ENCODE measurements around the gene CPN2. TPM values are rescaled to one million over a fixed set of nuclear protein-coding genes. Genes with fewer than 3 reads are reported as not detected.

Gene CPN2
- total RNA-seq, 1 donor = not detected

- TF ChIP-seq CTCF (IDR thresholded peaks at IDR 0.05; ENCODE audit: insufficient read depth, low read length) = no peak
- DNase-seq (ENCODE audit: low read depth) = no peak
- no peak overlapping the region for H3K4me3 ChIP-seq (ENCODE audit: low read depth, low read length)
These were observed 36.1 kb upstream of the CPN2 start for GRCh38 chr3:194387276-194387675.

- DNase-seq (ENCODE audit: low read depth) = no peak
- no peak for TF ChIP-seq CTCF (IDR thresholded peaks at IDR 0.05; ENCODE audit: insufficient read depth, low read length)
- no peak overlapping the region for H3K4me3 ChIP-seq (ENCODE audit: low read depth, low read length)
These were observed 35.5 kb upstream of the CPN2 start for GRCh38 chr3:194386648-194387047.

DNA sequence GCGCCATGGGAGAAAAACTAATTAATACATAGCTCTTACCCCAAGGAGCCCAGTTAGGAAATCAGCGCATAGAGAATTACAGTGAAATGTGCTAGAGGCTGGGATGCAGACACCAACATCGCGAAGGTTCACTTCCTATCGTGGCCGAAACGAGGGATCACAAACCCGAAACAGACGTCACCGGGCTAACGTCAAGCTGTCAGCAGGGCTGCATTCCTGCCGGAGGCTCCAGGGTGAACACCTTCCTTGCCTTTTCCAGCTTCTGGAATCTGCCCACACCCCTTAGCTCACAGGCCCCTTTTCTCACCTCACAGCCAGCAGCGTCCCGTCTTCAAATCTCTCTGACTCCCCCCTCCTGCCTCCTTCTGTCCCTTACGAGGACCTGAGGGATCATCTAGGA lies 34.9 kb upstream of the CPN2 start:
- H3K4me3 ChIP-seq (ENCODE audit: low read depth, low read length) = no peak overlapping the region
- TF ChIP-seq CTCF (IDR thresholded peaks at IDR 0.05; ENCODE audit: insufficient read depth, low read length) = no peak
- DNase-seq (ENCODE audit: low read depth) = no peak

DNA sequence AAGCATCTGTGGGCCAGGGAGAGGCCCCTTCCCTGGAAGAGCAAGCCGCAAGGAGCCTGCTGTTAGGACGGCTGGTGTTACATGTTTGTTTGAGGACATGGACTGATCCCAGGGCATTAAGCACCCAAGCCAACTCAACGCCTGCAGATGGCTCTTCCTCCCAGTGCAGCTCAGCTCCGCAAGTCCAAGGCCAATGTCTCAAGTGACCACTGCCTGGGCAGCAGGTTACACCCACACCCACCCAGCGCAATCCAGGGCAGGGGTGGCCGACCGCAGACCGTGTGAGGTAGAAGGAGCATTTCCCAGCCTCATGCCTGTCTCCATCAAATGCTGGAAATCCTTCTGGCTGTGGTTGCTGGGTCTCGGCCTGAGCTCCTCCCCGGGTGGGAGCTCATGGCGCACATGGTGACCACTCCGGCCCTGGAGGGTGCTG lies 33.5 kb upstream of the CPN2 start:
- TF ChIP-seq CTCF (IDR thresholded peaks at IDR 0.05; ENCODE audit: insufficient read depth, low read length) = no peak
- no peak overlapping the region for H3K4me3 ChIP-seq (ENCODE audit: low read depth, low read length)
- DNase-seq (ENCODE audit: low read depth) = no peak

DNA sequence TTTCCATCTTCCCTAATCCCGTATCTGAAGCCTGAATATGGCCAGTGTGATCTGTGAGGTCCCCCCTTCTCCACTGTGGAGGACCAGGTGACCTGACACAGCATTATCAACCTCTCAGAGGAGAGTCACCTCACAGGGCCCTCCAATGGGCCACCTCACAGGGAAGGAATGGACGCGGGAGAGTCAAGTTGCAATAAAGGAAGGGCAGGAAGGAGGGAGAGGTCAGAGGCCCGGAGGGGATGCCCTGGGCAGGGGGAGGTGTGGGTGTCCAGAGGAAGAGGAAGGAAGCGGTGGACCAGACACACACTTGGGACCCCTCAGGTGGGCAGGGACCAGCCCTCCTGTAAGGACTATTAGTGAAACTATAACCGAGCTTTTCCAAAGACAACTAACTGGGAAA lies 33.0 kb upstream of the CPN2 start:
- no peak for DNase-seq (ENCODE audit: low read depth)
- no peak overlapping the region for H3K4me3 ChIP-seq (ENCODE audit: low read depth, low read length)
- no peak for TF ChIP-seq CTCF (IDR thresholded peaks at IDR 0.05; ENCODE audit: insufficient read depth, low read length)

DNA sequence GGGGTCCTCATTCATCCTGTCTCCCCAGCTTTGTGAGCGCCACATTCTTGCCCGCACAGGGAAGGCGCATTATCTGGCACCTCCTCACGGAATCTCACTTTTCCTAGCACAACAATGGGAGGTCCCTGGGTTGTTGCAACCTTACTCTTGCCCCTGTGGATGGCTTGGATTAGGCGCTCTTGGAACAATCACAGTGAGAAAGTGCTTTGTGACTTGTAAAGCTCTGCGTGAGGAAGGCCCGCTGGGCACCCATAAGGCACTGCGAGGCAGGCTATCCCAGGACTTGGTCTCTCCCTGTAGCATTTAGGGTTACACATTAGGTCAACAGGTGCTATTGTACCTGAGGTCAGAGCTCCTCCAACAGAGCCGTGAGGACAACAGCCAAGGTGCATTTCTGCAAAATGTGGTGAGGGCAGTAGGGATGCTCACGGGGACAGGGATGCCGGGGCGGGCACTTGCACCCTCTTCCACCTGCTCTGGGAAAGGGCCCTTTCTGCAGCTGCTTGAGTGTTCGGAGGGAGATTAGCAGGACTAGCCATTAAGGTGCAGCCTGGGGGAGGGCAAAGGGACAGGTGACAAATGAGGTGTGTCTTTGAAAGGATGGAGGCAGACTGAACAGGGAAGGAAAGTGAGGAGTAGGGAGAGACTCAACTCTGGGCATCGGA lies 32.3 kb upstream of the CPN2 start:
- no peak for TF ChIP-seq CTCF (IDR thresholded peaks at IDR 0.05; ENCODE audit: insufficient read depth, low read length)
- H3K4me3 ChIP-seq (ENCODE audit: low read depth, low read length) = no peak overlapping the region
- no peak for DNase-seq (ENCODE audit: low read depth)

GRCh38 chr3:194382892-194383223 lies 31.7 kb upstream of the CPN2 start:
- no peak for DNase-seq (ENCODE audit: low read depth)
- TF ChIP-seq CTCF (IDR thresholded peaks at IDR 0.05; ENCODE audit: insufficient read depth, low read length) = no peak
- H3K4me3 ChIP-seq (ENCODE audit: low read depth, low read length) = no peak overlapping the region

Data from fibroblast of the aortic adventitia (primary cell).